Activated CD8-positive, alpha-beta memory T cell treated with anti-CD3 and anti-CD28 coated beads for 48 hours (primary cell): Measurements from ENCODE around the gene ATF6.

ENCODE experiments used
- DNase-seq, 3 experiments: peaks; one replicate each; pipeline ENCODE4 v3.0.0-alpha.2; 2020; ENCODE audit warnings: low read depth in 2 of 3, low spot score in 2 of 3

ATF6 gene

DNA sequence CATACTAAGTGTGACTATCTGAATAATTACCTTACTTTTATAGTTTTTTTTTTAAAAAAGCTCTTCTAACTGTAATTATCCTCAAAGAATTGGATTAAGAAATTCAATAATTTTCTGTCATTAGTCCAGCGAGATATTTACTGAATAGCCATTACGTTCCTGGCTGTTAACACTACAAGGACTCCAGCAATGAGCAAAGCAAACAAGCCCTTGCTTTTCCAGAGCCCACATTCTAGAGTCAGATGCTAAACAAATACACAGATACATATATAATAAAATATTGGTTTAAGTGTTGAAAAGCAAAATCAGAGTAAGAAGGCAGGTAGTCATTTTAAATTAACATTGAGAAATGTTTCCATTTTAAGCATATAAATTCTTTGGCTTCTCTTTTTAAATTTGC lies 118.4 kb downstream of the ATF6 start:
- no peak for DNase-seq

DNA sequence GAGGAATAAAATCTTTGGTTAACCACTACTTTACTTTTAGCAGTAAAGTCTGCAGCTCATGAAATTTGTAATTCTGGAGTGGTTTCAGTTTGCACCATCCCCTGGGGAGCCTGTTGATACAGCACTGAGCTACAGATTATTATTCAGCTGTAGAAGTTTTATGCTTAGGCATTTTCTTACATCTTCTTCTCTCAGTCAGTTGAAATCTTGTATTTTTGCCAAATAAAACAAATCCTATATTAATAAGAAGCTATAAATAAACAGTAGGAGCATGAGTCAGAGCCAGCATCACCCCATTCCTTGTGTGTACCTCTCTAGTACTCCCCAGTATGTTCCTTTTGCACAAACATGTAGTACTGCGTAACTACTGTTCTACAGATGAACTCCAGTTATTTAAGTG lies 118.9 kb downstream of the ATF6 start:
- no peak for DNase-seq

DNA sequence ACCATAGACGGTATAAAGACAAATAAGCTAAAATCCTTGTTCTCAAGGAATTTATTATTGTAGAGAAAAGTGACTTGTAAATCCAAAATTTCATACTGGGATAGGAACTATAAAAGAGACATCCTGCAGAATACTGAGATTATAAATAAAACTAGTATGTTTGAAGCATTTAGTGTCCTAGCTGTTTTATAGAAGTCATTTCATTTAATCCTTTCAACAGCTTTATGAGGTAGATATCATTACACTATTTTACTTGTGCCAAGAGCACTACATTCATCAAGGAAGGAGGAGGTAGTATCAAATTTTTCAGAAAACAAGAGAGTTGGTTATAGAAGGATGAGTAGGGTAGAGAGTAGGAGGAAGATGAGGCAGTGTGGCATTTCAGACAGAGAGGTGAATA lies 119.6 kb downstream of the ATF6 start:
- no peak for DNase-seq

DNA sequence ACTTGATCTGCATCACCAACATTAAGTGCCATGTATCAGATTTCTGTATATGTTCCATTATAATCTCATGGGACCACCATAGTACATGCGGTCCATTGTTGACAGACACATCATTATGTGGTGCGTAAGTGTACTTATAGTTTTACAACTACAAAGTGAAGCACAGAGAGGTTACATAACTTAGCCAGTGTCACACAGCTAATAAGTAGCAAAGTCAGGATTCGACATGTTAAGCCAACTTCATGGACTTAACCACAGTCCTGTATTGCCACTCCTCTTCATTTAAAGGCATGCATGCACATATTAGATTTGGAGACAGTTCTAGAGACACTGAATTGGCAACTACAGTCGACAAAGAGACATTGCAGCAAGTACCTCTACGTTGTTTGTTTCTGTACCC lies 120.5 kb downstream of the ATF6 start:
- DNase-seq, result no peak

DNA sequence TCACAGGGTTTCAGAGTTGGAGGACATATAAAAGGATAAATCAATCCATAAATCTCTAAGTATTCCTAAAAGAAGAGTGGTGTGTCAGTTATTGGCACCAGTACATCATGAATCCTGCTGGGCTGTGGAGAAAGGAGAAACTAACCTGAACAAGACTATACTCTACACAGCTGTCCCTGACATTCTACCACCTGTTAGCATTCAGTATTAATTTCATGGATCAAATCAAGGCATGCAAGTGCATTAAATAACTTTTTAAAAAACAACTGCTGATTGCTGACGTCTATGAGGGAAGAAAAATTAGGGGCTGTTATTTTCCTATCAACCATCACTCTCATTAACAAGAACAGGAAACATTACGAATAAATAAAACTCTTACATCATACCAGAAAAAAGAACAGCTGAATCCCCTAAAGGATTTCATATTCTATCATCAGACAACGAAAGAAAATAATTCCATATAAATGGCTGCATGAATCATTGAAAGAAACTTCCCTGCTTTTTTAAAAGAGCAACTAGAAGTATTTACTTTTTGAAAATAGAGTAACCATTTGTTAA lies 121.7 kb downstream of the ATF6 start:
- DNase-seq, result no peak

DNA sequence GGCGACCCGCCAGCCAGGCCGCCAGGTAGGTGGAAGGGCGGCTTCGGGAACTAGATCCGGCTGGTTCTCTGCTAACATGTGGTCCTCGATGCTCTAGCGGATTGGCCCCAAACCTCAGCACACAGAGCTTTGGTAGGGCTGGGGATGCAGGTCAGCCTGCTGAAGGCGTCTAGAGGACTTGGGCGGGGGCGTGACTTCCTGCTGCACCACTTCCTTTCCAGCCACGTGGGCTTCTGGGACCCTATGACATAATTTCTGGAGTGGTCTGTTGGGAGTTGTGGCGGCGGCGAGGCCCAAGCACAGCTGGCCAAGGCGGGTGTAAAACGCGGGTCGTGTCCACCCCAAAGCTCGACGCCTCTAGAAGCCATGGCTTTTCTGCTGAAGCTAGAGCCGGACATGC lies 124.5 kb downstream of the ATF6 start:
- no peak for DNase-seq

DNA sequence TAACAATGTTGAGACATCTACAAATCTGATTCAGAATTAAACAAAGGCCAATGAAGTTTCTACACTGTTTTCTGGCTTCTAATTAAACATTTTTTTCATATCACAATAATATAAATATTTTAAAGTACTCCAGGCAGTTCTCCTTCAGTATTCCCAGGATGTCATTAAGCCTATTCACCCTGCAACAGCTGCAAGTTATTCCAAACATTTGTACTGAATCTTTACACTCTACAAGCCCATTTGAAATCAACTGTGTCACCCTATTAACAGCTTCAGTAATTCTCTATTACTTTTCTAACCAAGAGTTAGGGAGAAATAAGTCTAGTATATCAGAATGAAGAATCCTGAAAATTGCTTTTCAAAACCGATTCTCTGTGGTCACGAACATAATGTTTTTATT lies 133.0 kb downstream of the ATF6 start:
- DNase-seq, result no peak

DNA sequence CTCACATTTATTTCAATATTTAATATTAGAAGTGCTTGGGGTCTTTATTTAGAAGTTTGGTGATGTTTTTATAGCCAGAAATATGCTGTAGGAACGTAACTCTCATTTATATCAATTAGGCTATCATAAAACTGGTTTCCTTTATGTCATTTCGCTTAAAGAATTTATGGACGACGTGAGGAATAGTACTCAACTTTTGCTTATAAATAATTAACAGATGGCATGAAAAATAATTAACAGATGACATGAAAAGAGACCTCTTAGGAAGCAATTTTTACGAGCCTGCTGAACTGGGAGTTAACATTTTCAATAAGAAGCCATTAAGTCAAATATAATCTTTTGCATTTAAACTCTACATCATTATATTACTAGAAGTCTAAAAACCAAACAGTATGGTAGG lies 134.0 kb downstream of the ATF6 start:
- no peak for DNase-seq

DNA sequence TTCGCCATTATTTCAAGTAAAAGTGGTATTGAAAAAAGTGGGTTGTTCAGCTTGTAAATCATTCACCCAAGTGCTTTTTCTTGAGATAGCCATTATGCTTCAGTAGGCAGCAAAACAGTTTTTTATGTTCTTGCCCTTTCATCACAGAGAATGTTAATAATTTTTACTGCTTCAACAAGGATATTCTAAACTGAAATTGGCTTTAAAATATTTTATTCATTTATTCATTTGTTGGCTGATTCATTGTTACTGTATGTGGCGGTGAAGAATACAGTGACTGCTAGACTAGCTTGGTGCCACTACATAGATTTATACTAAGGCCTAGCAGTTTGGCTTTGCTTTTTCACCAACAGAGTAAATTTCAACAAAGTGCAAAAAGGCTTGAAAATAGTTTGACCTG lies 136.1 kb downstream of the ATF6 start:
- no peak for DNase-seq

DNA sequence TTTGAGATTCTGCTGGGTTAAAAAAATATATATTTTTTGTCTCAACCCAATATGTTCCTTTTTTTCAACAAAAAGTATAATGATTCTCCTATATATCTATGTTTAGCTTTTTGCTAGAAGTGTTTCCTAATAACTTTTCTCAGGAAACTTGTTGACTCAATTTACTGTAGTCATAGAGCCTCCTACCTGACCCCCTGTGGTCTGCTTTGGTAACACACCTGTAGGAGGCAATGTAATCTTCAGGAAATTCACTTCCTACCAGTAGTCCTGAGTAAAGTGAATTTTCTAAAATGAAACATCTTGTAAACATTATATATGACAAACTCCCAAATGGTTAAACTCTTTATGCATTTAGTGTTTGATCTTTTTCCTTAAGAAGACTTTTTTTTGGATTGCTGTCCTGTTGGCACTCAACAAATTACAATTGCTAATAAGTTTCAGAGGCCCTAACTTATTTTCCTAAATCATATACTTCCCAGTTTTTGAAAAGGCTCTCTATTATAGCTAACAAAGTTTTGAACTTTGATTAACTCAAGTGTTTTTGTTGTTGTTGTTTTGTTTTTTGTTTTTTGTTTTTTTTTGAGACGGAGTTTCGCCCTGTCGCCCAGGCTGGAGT lies 139.3 kb downstream of the ATF6 start:
- no peak for DNase-seq

DNA sequence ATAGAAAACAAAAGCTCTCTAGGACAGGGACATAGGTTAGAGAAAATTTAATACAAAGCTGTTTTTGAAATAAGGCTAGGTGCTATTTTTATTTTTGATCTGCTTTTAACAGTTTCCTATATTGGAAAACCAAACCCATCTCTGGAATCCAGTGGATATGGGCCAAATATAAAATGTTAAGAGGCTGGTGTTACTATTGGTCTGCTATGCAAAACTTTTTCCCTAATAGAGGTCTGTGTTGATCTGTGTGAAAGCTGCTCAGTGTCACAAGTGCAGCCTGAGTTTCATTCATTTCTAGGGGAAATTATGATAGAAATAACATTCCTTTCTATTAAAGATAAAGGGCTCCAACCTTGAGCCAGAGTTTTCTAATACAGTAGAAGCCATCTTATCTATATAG lies 141.1 kb downstream of the ATF6 start:
- no peak for DNase-seq

DNA sequence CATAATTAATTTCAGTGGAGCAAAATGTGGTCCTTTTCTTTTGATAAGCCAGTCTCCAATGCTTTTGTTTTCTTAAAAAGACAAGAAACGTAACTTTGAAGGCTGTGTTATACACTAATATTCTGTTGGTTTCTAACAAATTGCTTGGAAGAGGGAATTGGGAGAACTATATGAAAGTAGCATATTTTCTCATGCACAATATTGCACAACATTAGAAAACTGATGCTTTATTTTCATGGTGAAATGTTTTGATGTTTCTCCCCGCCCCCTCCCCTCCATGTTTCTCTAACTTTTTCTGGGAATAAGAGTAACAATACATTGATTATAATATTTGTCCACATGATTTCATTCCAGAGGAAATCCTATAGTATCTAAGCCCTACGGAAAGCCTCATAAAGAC lies 142.1 kb downstream of the ATF6 start:
- no peak for DNase-seq

DNA sequence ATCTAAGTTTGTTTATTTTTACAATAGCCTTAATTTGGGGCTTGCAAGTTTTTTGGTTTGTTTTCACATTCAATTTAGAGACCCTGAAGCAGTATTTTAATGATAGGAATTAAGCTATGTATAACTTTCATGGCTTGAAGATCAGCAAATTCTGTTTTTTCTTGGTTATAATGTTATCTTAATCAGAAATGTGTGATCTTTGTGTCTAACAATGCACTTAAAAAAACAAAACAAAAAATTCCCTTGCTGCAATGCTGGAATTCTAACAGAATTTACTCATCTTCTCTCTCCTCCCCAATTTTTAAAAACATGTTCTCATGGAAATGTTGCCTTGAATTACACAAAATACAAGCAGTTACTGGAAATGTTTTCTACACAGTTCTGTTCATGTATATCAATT lies 144.5 kb downstream of the ATF6 start:
- no peak for DNase-seq

DNA sequence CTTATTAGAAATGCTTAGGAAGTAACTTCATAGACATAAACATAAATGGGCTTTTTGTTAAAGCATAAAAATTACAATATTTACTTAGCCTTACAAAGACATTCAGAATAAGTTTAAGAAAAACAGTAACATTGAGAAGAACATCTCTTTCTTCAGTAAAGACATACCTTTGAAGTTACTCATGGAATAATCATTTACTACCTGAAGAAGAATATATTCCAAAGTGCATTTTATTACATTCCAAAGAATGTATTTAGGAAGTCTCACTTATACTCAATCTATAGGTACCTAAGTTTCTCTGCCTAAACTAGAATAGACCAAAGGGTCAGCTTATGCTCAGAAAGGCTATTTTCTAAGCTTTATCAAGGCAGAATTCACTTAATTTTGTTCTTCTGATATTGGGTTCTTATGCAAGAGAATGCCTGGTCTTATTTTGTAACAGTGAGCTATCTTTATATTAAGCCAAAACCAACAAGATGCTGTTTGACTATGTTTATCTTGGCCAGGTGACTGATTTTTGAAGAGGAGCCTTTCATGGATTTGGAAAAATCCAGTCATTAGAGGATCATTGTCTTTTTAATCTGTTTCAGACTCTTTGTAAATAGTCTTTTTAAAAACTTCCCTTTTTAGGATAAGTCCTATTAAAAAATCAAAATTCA lies 147.5 kb downstream of the ATF6 start:
- DNase-seq, result no peak

DNA sequence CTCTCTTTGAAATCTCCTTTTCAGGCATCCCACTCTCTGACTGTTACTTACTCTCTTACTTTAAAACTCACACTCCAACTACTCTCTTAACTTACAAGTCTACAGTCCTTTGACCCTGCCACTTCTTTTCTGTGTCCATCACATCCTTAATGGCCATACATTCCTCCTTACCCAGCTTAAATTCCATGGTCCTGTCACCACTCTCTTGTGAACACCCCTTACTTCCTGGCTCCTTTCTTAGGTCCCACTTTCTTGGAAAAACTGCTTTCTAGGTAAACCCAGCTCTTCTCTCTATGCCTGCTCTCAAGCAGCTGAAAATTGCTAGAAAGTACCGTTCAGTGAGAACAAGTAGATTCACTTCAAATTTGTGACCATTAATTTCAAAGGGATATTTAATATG lies 148.5 kb downstream of the ATF6 start:
- no peak for DNase-seq

DNA sequence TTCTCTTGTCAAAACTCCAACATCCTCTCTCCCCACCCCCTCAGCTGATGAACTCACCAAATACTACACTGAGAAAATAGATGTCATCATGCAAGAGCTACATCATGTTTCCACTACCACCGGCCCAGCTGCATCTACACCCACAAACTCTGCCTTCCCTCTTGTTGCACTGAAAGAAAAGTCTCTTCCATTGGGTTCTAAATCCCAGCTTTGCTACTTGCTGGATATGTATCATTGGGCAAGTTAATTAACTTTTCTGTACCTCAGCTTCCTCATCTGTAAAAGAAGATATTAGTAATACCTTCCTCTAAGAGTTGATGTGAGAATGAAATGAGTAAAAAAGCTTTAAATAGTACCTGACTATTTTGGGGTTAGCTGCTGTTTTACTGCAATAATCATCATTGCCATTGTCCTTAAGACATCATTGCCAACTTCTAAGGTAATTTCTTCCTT lies 149.0 kb downstream of the ATF6 start:
- no peak for DNase-seq

DNA sequence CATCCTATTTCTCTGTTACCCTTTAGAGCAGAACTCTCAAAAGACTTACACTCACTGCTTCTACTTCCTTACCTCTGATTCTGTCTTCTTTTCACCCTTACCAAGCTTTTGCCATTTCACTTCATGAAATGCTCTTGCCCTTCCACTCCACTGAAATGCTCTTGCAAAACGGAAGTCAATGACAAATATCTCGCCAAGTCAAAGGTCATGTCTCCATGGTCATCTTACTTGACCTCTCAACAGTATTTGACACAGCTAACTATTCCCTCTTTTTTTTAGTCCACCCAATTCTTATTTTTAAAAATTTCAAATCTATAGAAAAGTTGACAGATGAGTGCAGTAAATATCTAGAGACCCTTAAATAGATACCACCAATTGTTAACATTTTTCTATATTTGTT lies 149.9 kb downstream of the ATF6 start:
- no peak for DNase-seq

DNA sequence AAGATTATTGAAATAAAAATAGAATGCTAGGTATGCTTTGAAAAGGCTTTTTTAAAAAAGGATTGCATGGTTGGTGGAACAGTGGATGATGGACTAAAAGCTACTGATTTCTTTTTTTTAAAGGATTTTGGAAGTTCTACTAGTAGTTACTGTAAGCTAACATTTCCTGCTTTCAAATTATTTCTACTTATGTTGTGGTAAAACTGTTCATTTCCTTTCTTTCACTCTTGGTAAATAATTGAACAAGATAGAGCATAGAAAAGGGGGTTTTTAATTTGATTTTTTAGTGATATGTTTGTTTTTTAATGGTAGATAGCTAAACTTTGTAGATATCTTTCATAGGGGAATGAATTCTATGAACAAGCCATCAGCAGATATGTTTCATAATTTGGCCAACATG lies 153.1 kb downstream of the ATF6 start:
- no peak for DNase-seq

DNA sequence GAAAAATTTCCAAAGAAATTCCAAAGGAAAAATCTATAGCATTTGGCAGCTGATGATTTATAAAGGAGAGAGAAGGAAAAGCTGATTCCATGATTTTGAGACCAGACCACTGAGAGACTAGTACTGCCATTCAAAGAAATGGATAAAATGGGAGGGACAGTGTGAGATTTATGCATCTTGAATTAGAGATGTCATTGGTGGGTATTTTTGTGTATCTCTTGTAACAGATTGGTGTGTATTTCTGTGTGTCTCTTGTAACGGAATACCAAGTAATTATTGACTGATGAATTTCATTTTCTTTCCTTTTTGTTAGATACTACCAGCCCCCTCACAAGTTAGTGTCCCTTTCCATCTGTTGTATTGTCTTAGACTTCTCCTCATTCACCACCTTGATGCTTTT lies 155.4 kb downstream of the ATF6 start:
- DNase-seq, result no peak

DNA sequence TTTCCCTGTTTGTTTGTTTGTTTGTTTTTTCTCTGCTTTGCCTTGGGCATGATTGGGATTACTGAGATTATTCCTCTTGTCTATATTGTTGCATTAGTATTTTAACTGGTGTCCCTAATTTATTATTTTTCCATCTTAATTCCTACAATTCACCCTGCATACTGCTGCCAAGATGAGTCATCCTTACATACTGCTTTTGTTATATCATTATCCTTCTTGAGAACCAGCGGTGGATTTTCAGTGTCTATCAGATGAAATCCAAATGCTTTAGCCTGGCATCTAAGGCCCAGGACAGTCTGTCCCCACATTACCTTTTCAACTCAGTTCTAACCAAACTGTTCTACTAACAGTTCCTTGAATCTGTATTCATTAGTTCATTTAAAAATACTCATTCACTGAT lies 155.9 kb downstream of the ATF6 start:
- DNase-seq, result no peak

DNA sequence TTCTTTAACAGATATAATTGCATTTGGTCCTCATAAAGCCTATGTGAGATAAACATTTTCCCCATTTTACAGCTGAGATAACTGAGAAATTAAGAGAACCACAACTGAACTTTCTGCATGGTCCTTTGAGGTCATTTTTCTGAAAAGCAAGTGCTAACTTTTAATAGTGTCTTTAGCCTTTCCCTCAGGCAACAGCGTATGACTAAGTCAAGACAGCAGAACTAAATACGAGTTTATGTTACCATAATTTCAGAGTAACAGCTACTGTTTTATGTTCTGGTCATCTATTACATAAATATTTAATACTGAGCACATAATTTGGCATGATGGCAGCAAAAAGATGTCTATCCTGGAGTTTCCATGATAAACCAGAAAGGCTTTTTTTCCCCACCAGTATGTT lies 161.9 kb downstream of the ATF6 start:
- DNase-seq, result no peak

DNA sequence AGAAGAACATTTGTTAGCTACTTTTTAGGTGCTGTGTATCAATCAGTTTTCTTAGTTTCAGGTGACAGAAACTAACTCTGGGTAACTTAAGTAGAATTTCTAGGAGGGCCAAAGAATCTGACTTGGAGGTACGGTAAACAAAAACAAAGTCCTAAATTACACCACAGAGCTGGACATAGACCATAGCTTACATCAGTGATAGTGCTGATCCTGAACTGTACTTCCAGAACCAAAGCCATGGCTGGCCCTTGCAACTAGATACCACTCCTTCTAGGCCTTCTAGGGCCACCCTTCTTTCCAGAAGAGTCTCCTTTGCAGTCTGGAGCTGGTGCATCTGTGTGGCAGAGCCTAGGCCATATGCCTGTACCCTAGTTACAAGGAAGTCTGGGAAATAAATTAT lies 163.0 kb downstream of the ATF6 start:
- no peak for DNase-seq

DNA sequence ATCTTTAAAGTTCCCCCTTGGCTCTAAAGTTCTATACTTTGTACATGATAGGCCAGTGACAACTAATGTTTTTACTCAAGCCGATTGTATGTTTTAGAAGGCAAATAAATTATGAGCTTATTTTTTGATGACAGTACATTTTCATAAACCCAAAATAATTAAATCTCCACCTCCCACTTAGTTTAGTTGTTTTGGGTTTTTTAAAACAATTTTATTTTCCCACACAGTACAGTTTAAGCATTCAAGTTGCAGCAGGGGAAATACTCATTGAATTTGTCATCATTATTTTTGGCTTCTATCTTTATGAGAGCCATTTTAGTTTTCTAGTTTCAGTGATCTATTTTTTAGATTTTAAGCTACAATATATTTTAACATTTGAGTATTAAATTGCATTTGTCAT lies 163.9 kb downstream of the ATF6 start:
- no peak for DNase-seq
